GM18511 (cell line): ENCODE measurements around the gene ZBTB11.
A peak's percentile ranks its signal among the peaks of the same experiment; 100 is the strongest.
"Not testable (repeated sequence)": the region's sequence is repeated elsewhere in the genome, so short reads cannot be mapped to it uniquely, and the experiment has no call there.

ENCODE experiments used
- ATAC-seq: cut with Tn5 transposase; IDR thresholded peaks from one replicate; pipeline ENCODE4 v1.9.1; 2021; ENCODE audit warnings: mild to moderate bottlenecking, moderate library complexity; ENCODE audit not compliant: unreplicated experiment

ZBTB11 gene

GRCh38 chr3:101691685-101692671 lies 15.0 kb upstream of the ZBTB11 start:
- ATAC-seq, result not testable (repeated sequence)

- ATAC-seq, result peak; percentile 42
Observed at GRCh38 chr3:101690972-101691371, 14.0 kb upstream of the ZBTB11 start.

- no peak for ATAC-seq
Observed at GRCh38 chr3:101689286-101689685, 12.4 kb upstream of the ZBTB11 start.

- no peak for ATAC-seq
Observed at GRCh38 chr3:101687142-101687931, 10.4 kb upstream of the ZBTB11 start.

- ATAC-seq, result no peak
Observed at GRCh38 chr3:101685870-101686307, 9.0 kb upstream of the ZBTB11 start.

GRCh38 chr3:101685050-101685400 lies 8.1 kb upstream of the ZBTB11 start:
- ATAC-seq, result no peak

DNA sequence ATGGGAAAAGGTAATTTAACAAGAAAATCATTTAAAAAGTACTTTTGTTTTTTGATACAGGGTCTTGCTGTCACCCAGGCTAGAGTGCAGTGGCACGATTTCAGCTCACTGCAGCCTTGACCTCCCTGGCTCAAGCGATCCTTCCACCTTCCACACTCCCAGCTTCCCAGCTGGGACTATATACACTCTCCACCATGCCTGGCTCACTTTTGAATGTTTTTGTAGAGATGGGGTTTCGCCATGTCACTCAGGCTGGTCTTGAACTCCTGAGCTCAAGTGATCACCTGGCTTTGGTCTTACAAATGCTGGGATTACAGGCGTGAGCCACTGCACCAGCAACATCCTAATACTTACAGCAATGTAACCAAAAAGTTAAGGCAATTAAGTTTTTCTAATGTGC lies 3.5 kb upstream of the ZBTB11 start:
- ATAC-seq, result no peak

GRCh38 chr3:101678837-101679236 lies 1.9 kb upstream of the ZBTB11 start:
- not testable (repeated sequence) for ATAC-seq

- ATAC-seq, result no peak
Observed at GRCh38 chr3:101677436-101678286, 729 bp upstream of the ZBTB11 start.

DNA sequence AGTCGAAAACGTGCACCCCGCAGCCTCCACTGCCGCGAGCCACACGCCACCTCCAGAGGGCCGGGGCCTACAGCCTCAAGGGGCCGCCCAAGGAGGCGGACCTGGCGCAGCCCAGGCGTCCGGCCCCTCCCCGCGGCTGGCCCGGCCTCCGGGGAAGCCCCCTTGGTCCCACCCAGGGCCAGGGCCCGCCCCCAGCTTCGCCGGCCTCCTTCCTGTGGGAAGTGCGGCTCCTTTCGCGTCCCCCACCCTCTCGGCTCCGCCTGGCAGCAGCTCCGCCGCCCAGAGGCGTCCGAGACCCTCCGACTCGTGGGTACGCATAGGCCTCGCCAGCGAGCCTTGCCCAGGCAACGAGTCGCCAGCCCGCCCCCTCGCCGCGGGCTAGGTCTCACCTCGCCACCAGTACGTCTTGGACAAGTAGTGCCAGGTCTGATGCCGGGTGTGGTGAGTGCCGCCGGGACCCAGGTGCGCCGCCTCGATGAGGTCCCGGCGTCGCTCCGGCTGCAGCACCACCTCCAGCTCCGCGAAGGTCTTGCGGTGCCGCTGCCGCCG lies 642 bp downstream of the ZBTB11 start:
- ATAC-seq, result peak; percentile 83

DNA sequence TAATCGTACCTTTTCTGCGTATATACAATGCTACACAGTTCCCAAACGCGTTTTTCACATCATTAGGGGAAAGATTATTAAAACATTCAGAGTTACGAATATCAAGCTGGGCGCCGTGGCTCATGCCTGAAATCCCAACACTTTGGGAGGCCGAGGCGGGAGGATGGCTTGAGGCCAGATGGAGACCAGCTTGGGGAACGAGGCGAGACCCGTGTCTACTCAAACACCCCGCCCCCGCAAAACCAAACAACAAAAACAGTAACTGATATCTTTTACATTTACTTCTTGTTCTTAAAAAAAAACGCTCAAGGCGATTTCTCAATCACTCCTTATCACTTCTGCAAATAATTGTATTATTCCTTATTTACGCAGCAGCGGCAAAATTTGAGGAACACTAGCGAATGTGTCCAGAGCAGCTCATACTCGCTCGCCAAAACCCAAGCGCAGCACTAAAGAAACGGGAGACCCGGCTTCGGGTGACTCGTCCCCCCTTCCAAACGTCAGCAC lies 1.2 kb downstream of the ZBTB11 start:
- ATAC-seq, result no peak

GRCh38 chr3:101674518-101674917 lies 2.4 kb downstream of the ZBTB11 start:
- ATAC-seq, result no peak

DNA sequence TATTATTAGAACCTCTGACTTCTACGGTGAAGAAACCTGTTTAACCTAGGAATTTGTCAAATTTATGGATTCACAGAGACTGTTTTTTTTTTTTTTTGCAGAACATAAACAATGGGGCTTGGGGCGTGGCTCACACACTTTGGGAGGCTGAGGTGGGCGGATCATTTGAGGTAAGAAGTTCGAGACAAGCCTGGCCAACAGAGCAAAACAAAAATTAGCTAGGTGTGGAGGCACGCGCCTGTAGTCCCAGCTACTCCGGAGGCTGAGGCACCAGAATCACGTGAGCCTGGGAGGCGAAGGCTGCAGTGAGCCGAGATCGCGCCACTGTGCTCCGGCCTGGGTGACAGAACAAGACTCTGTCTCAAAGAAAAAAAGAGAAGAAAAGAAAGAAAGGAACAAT lies 3.0 kb downstream of the ZBTB11 start:
- no peak for ATAC-seq

DNA sequence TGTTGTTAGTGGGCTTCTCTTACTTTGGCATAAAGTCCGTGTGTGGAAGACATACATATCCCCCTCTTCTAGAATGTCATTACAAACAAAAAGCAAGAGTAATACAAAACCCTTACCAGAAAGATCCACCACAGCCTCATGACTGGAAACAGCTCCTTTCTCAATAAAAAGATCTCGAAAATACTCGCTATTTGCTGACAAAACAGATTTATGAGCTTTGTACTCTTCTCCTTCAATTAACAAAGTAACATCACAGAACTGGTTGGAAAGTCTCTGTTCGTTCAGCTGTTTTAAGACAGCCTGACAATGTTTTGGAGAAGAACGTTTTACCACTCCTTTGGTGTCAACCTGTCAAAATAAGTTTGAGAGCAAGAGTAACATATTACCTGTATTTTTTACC lies 5.9 kb downstream of the ZBTB11 start:
- ATAC-seq, result no peak

DNA sequence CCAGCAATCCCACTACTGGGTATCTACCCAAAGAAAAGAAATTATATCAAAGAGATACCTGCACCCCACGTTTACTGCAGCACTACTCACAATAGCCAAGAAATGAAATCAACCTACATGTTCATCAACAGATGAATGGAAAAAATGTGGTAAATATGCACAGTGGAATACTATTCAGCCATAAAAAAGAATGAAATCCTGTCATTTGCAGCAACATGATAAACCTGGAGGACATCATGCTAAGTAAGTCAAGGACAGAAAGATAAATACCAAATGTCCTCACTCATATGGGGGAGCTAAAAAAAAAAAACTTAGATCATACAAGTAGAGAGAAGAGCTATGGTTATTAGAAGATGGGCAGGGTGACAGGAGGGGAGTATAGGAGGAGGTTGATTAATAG lies 9.1 kb downstream of the ZBTB11 start:
- ATAC-seq, result no peak

GRCh38 chr3:101667331-101667730 lies 9.6 kb downstream of the ZBTB11 start:
- ATAC-seq, result no peak

- no peak for ATAC-seq
Observed at GRCh38 chr3:101665851-101666250, 11.1 kb downstream of the ZBTB11 start.

DNA sequence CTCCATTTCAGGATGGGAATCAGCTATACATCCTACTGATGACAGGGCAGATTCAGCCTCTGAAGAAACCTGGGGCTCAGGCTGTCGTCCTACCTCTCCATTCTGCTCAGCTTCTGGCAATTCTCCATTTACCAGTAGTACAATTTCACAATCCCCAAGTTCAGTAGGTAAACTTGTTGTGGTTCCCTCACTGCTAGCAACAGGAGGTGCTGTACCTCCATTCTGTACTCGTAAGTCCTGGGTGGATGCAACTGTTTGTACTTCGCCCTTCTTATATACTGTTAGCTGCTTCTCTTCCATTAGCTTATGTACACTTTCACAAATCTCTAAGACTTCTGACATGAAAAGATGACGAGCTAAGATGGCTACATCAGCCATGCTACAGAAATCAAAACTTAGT lies 11.6 kb downstream of the ZBTB11 start:
- ATAC-seq, result no peak

GRCh38 chr3:101660714-101661113 lies 16.2 kb downstream of the ZBTB11 start:
- no peak for ATAC-seq

DNA sequence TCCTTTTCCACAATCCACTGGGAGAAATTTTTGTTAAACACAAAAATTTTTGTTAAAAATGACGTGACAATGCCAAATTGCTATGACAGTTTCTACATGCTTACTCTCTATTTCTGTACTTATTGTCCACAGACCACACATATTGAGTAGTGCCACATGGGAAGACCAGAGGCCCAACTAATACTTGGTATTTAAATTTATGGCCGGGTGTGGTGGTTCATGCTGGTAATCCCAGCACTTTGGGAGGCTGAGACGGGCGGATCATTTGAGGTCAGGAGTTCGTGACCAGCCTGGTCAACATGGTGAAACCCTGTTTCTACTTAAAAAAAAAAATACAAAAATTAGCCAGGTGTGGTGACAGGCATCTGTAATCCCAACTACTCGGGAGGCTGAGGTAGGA lies 20.3 kb downstream of the ZBTB11 start:
- no peak for ATAC-seq
